Transverse colon (tissue), 4 donors: ENCODE results near the gene SPECC1.

Experiments used
- POLR2A ChIP-seq: fragments of 450-650 bp; IDR thresholded peaks from one replicate; pipeline ENCODE4 v1.6.1; 2016; ENCODE audit warnings: antibody characterized with exemption, mild to moderate bottlenecking, moderate library complexity
- POLR2AphosphoS5 ChIP-seq, 3 donors: sonication (generic); formaldehyde crosslinking; IDR thresholded peaks; one replicate each; pipeline ENCODE4 v1.6.1; 2016; ENCODE audit warnings: antibody characterized with exemption in 3 of 3
- TF ChIP-seq, protein P1 (sequence below), 5 experiments: fragments of 200-600 bp in 3 of 5; fragments of 450-650 bp in 2 of 5; sonication (generic) in 3 of 5; IDR thresholded peaks; 1 replicate in 2 of 5; 2 replicates in 3 of 5; pipeline ENCODE4 v1.5.1; 2016 to 2017; ENCODE audit warnings: antibody characterized with exemption in 5 of 5, inconsistent platforms in 3 of 5, mild to moderate bottlenecking in 2 of 5, moderate library complexity in 1 of 5

DNA sequence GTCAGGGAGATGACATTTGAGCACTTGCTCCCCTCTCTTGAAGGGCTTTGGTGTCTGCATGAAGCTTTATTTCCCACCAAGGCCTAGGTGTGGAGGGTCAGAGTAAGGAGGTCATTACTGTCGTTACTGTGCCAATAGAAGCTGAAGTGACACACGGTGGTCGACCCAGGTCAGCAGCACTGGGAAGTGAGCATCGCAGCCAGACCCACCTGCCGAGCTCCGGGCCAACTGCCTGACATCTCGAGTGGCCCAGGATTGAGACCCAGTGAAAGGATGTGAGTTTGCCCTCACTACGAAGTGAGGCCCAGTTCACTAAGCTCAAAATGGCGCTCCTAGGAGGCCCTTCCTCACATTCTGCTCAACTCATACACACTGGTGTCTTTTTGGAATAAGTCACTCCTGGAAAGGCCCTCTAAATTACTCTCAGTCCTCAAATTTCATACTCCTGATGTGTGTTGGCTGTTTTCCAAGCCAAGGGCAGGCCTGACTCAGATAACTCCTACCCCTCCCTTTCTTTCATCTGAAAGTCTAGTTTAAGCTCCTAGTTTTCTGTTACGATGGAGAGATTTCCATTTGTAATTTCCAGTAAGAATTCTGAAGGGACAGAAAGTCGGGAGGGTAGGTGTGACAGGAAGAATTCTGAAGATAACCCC, 257.8 kb downstream of the SPECC1 start:
- TF ChIP-seq, protein P1, sequence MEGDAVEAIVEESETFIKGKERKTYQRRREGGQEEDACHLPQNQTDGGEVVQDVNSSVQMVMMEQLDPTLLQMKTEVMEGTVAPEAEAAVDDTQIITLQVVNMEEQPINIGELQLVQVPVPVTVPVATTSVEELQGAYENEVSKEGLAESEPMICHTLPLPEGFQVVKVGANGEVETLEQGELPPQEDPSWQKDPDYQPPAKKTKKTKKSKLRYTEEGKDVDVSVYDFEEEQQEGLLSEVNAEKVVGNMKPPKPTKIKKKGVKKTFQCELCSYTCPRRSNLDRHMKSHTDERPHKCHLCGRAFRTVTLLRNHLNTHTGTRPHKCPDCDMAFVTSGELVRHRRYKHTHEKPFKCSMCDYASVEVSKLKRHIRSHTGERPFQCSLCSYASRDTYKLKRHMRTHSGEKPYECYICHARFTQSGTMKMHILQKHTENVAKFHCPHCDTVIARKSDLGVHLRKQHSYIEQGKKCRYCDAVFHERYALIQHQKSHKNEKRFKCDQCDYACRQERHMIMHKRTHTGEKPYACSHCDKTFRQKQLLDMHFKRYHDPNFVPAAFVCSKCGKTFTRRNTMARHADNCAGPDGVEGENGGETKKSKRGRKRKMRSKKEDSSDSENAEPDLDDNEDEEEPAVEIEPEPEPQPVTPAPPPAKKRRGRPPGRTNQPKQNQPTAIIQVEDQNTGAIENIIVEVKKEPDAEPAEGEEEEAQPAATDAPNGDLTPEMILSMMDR (IDR thresholded peaks at IDR 0.05), result no peak
- no peak for TF ChIP-seq POLR2A
- no peak for TF ChIP-seq POLR2AphosphoS5 (IDR thresholded peaks at IDR 0.05)
